Activated naive CD4-positive, alpha-beta T cell treated with Interleukin-2 at 50 U/mL for 16 hours (primary cell): ENCODE results near the gene TNNI2.

Source experiments
- DNase-seq: peaks from one replicate; pipeline ENCODE4 v3.0.0-alpha.2; 2020

The TNNI2 gene

GRCh38 chr11:1822648-1823375 is 16.0 kb upstream of the TNNI2 start:
- DNase-seq, result no peak

GRCh38 chr11:1823376-1824220 is 15.2 kb upstream of the TNNI2 start:
- no peak for DNase-seq

GRCh38 chr11:1824221-1825038 is 14.4 kb upstream of the TNNI2 start:
- DNase-seq, result no peak

- DNase-seq, result no peak
Observed at GRCh38 chr11:1825039-1825740, 13.6 kb upstream of the TNNI2 start.

GRCh38 chr11:1825785-1826451 is 12.9 kb upstream of the TNNI2 start:
- no peak for DNase-seq

GRCh38 chr11:1826552-1827094 is 12.2 kb upstream of the TNNI2 start:
- DNase-seq, result no peak

GRCh38 chr11:1827095-1827813 is 11.5 kb upstream of the TNNI2 start:
- DNase-seq, result no peak

- no peak for DNase-seq
Observed at GRCh38 chr11:1827931-1828330, 10.8 kb upstream of the TNNI2 start.

- no peak for DNase-seq
Observed at GRCh38 chr11:1828542-1828941, 10.2 kb upstream of the TNNI2 start.

- no peak for DNase-seq
Observed at GRCh38 chr11:1829039-1829820, 9.6 kb upstream of the TNNI2 start.

GRCh38 chr11:1830004-1830321 is 8.8 kb upstream of the TNNI2 start:
- DNase-seq, result no peak

GRCh38 chr11:1830322-1831223 is 8.2 kb upstream of the TNNI2 start:
- DNase-seq, result no peak

GRCh38 chr11:1831338-1832210 is 7.2 kb upstream of the TNNI2 start:
- DNase-seq, result no peak

- DNase-seq, result peak; percentile 69
Observed at GRCh38 chr11:1832211-1832919, 6.4 kb upstream of the TNNI2 start.

GRCh38 chr11:1832920-1833295 is 5.9 kb upstream of the TNNI2 start:
- DNase-seq, result no peak

GRCh38 chr11:1834062-1834610 is 4.6 kb upstream of the TNNI2 start:
- no peak for DNase-seq
